Ovary (tissue), 3 donors: ENCODE data around the gene CARMIL1.

Experiments used
- EP300 ChIP-seq: sonication (generic); formaldehyde crosslinking; IDR thresholded peaks from one replicate; pipeline ENCODE4 v1.6.1; 2017; ENCODE audit warnings: antibody characterized with exemption
- POLR2A ChIP-seq: fragments of 450-650 bp; IDR thresholded peaks from one replicate; pipeline ENCODE4 v1.6.1; 2017; ENCODE audit warnings: antibody characterized with exemption, mild to moderate bottlenecking, moderate library complexity
- TF ChIP-seq, protein P1 (sequence below), 3 donors: fragments of 450-650 bp in 2 of 3; fragments of 200-600 bp in 1 of 3; IDR thresholded peaks; one replicate each; pipeline versions ENCODE4 v1.5.1 to v1.8.0; 2016 to 2022; ENCODE audit warnings: antibody characterized with exemption in 3 of 3, mild to moderate bottlenecking in 1 of 3
- donor health status: DM: no; HTN: no; CAD: no.

- TF ChIP-seq, protein P1, sequence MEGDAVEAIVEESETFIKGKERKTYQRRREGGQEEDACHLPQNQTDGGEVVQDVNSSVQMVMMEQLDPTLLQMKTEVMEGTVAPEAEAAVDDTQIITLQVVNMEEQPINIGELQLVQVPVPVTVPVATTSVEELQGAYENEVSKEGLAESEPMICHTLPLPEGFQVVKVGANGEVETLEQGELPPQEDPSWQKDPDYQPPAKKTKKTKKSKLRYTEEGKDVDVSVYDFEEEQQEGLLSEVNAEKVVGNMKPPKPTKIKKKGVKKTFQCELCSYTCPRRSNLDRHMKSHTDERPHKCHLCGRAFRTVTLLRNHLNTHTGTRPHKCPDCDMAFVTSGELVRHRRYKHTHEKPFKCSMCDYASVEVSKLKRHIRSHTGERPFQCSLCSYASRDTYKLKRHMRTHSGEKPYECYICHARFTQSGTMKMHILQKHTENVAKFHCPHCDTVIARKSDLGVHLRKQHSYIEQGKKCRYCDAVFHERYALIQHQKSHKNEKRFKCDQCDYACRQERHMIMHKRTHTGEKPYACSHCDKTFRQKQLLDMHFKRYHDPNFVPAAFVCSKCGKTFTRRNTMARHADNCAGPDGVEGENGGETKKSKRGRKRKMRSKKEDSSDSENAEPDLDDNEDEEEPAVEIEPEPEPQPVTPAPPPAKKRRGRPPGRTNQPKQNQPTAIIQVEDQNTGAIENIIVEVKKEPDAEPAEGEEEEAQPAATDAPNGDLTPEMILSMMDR (IDR thresholded peaks at IDR 0.05) = no peak
- TF ChIP-seq POLR2A (no peak), EP300 (no peak)
Observed at GRCh38 chr6:25553502-25553901, 274.3 kb downstream of the CARMIL1 start.
